ENCODE data around the gene MAGIX. TPM values are rescaled to one million over a fixed set of nuclear protein-coding genes. Genes with fewer than 3 reads are reported as not detected.

MAGIX gene
- total RNA-seq, 4 donors from 2014 or later = 6.8 to 16.5 (median 10.3) TPM

- H3K4me3 ChIP-seq (ENCODE audit: low read depth, poor library complexity, severe bottlenecking) = peak overlapping the region; percentile 42
- peak; percentile 93 to 96 for DNase-seq (ENCODE audit: low spot score in 2 of 2)
- TF ChIP-seq CTCF (IDR thresholded peaks at IDR 0.05) = no peak
- TF ChIP-seq POLR2A (IDR thresholded peaks at IDR 0.05) = no peak
- WGBS, 2 donors = 0 to 42% methylated on average over 25 to 32 of the region's 32 CpGs
- intact Hi-C loops (cut with DNase I; ENCODE audit: low total_unique reads) = no loop called here
These were observed 28.4 kb downstream of the MAGIX start for GRCh38 chrX:49190821-49191573.

- H3K4me3 ChIP-seq (ENCODE audit: low read depth, poor library complexity, severe bottlenecking) = peak overlapping the region; percentile 42
- TF ChIP-seq POLR2A (IDR thresholded peaks at IDR 0.05) (no peak), CTCF (IDR thresholded peaks at IDR 0.05) (no peak)
- DNase-seq (ENCODE audit: low spot score in 2 of 2) = no peak
- intact Hi-C loops (cut with DNase I; ENCODE audit: low total_unique reads) = no loop called here
- WGBS, 2 donors = 2 to 45% methylated on average over 15 to 34 of the region's 34 CpGs
These were observed 29.0 kb downstream of the MAGIX start for GRCh38 chrX:49191574-49192011.

- DNase-seq (ENCODE audit: low spot score in 2 of 2) = no peak
- intact Hi-C loops (cut with DNase I; ENCODE audit: low total_unique reads) = no loop called here
- WGBS, 2 donors = 62 to 65% methylated on average over 6 to 10 of the region's 10 CpGs
- H3K4me3 ChIP-seq (ENCODE audit: low read depth, poor library complexity, severe bottlenecking) = no peak overlapping the region
- TF ChIP-seq CTCF (IDR thresholded peaks at IDR 0.05) (no peak), POLR2A (IDR thresholded peaks at IDR 0.05) (no peak)
These were observed 30.3 kb downstream of the MAGIX start for GRCh38 chrX:49192722-49193328.

GRCh38 chrX:49193542-49193964, 31.0 kb downstream of the MAGIX start:
- TF ChIP-seq CTCF (IDR thresholded peaks at IDR 0.05) (no peak), POLR2A (IDR thresholded peaks at IDR 0.05) (no peak)
- no peak overlapping the region for H3K4me3 ChIP-seq (ENCODE audit: low read depth, poor library complexity, severe bottlenecking)
- no peak for DNase-seq (ENCODE audit: low spot score in 2 of 2)
- intact Hi-C loops (cut with DNase I; ENCODE audit: low total_unique reads) = no loop called here
- 58 to 65% methylated on average over 2 of the region's 2 CpGs for WGBS, 2 donors

- no peak overlapping the region for H3K4me3 ChIP-seq (ENCODE audit: low read depth, poor library complexity, severe bottlenecking)
- WGBS, 2 donors = 72 to 77% methylated on average over 11 to 13 of the region's 13 CpGs
- intact Hi-C loops (cut with DNase I; ENCODE audit: low total_unique reads) = no loop called here
- TF ChIP-seq POLR2A (IDR thresholded peaks at IDR 0.05) (no peak), CTCF (IDR thresholded peaks at IDR 0.05) (no peak)
- DNase-seq (ENCODE audit: low spot score in 2 of 2) = no peak
These were observed 35.1 kb downstream of the MAGIX start for GRCh38 chrX:49197543-49198087.
